ENCODE data around the gene ADARB2.

ADARB2 gene

GRCh38 chr10:1367938-1368841, 369.1 kb downstream of the ADARB2 start:
- peaks cover 47 to 53% of the 10 kb centered on the region in 2 donors for H3K27me3 Mint-ChIP-seq
- H3K4me3 Mint-ChIP-seq, result no peak overlapping the region
- H3K9me3 Mint-ChIP-seq, result no peaks in the 10 kb centered on the region
- H3K27ac Mint-ChIP-seq, result no peak overlapping the region
- ATAC-seq (replicated peaks), result no peak
- no peaks in the 10 kb centered on the region for H3K36me3 Mint-ChIP-seq
- no peak for DNase-seq
- H3K4me1 Mint-ChIP-seq, result peaks cover 9 to 10% of the 10 kb centered on the region in 2 donors

GRCh38 chr10:1366811-1367425, 370.4 kb downstream of the ADARB2 start:
- Mint-ChIP-seq H3K27me3 (peaks cover 48 to 59% of the 10 kb centered on the region in 2 donors), H3K4me3 (no peak overlapping the region), H3K36me3 (no peaks in the 10 kb centered on the region), H3K4me1 (peaks cover 9 to 10% of the 10 kb centered on the region in 2 donors), H3K27ac (no peak overlapping the region), H3K9me3 (no peaks in the 10 kb centered on the region)
- DNase-seq, result no peak
- no peak for ATAC-seq (replicated peaks)

GRCh38 chr10:1366322-1366691, 371.0 kb downstream of the ADARB2 start:
- H3K9me3 Mint-ChIP-seq, result no peaks in the 10 kb centered on the region
- peaks cover 9 to 10% of the 10 kb centered on the region in 2 donors for H3K4me1 Mint-ChIP-seq
- H3K4me3 Mint-ChIP-seq, result no peak overlapping the region
- DNase-seq, result no peak
- H3K36me3 Mint-ChIP-seq, result no peaks in the 10 kb centered on the region
- H3K27me3 Mint-ChIP-seq, result peaks cover 54 to 63% of the 10 kb centered on the region in 2 donors
- H3K27ac Mint-ChIP-seq, result no peak overlapping the region
- ATAC-seq (replicated peaks), result no peak

- Mint-ChIP-seq H3K4me1 (peaks cover 9 to 11% of the 10 kb centered on the region in 2 donors), H3K36me3 (no peaks in the 10 kb centered on the region), H3K9me3 (no peaks in the 10 kb centered on the region), H3K27ac (no peak overlapping the region), H3K4me3 (no peak overlapping the region), H3K27me3 (peaks cover 55 to 63% of the 10 kb centered on the region in 2 donors)
- DNase-seq (no peak), ATAC-seq (replicated peaks) (no peak)
Measured at GRCh38 chr10:1365540-1366321, 371.6 kb downstream of the ADARB2 start.

DNA sequence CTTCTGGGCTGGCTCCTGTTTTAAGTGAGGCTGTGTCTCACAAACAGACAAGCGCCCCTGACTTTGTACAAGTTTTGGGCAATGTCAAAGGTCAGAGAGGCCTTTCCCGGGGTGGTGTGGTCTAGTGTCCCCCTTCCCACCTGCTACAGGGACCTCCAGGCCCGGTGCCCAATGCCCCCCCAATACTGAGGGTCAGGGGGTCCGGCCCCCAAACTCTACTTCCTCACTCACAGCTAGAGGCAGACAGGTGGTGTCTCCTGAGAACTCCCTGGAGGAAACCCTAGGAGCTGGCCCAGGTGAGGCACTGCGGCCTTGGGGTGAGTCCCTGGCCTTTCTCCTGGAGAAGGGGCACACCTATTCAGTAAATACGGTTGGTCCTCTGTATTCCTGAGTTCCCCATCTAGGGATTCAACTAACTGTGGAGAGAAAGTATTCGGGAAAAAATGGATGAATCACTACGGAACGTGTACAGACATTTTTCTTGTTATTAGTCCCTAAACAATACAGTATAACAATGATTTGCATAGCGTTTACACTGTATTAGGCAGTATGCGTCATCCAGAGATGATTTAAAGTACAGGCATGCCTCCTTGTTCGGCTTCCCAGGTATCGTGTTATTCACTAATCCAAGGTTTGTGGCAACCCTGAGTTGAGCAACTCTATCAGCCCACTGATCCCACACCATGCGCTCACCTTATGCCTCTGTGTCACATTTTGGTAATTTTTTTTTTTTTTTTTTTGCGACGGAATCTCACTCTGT, 373.0 kb downstream of the ADARB2 start:
- DNase-seq, result no peak
- no peak for ATAC-seq (replicated peaks)
- peaks cover 42 to 52% of the 10 kb centered on the region in 2 donors for H3K27me3 Mint-ChIP-seq
- H3K4me3 Mint-ChIP-seq, result no peak overlapping the region
- no peak overlapping the region for H3K27ac Mint-ChIP-seq
- peaks cover 9 to 15% of the 10 kb centered on the region in 2 donors for H3K4me1 Mint-ChIP-seq
- H3K9me3 Mint-ChIP-seq, result no peaks in the 10 kb centered on the region
- no peaks in the 10 kb centered on the region for H3K36me3 Mint-ChIP-seq

DNA sequence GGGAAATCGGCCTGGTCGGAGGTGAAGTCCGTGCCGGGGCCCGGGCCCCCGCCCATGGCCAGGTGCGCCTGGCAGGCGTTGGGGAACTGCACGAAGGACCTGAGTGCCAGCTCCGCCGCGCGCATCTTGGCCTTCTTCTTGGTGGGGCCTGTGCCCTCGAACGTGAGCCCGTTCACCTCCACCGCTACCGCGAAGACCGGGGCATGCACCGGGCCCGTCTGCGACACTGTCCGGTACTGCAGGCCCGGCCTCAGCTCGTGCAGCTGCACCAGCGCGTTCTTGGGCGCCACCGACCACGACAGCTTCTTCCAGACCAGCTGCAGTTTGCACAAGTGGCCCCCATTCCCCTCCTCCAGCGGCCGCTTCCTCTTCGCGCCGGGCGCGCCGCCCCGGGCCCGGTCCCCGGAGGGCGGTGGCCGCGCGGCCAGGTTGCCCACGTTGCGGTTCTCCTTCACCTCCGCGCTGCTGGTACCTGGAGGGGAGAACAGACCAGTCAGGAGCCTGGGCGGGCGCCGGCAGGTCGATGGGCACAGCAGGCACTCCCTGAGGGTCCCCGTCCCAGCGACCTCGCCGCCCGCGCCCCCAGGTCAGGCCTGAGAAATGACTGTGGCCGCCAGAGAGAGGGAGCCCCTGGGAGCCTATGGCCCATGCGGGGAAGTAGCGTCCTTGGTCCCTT, 373.7 kb downstream of the ADARB2 start:
- DNase-seq (no peak), ATAC-seq (replicated peaks) (no peak)
- H3K4me1 Mint-ChIP-seq, result peaks cover 12 to 22% of the 10 kb centered on the region in 2 donors
- no peaks in the 10 kb centered on the region for H3K36me3 Mint-ChIP-seq
- no peak overlapping the region for H3K27ac Mint-ChIP-seq
- H3K9me3 Mint-ChIP-seq, result no peaks in the 10 kb centered on the region
- H3K27me3 Mint-ChIP-seq, result peaks cover 36 to 45% of the 10 kb centered on the region in 2 donors
- H3K4me3 Mint-ChIP-seq, result no peak overlapping the region

DNA sequence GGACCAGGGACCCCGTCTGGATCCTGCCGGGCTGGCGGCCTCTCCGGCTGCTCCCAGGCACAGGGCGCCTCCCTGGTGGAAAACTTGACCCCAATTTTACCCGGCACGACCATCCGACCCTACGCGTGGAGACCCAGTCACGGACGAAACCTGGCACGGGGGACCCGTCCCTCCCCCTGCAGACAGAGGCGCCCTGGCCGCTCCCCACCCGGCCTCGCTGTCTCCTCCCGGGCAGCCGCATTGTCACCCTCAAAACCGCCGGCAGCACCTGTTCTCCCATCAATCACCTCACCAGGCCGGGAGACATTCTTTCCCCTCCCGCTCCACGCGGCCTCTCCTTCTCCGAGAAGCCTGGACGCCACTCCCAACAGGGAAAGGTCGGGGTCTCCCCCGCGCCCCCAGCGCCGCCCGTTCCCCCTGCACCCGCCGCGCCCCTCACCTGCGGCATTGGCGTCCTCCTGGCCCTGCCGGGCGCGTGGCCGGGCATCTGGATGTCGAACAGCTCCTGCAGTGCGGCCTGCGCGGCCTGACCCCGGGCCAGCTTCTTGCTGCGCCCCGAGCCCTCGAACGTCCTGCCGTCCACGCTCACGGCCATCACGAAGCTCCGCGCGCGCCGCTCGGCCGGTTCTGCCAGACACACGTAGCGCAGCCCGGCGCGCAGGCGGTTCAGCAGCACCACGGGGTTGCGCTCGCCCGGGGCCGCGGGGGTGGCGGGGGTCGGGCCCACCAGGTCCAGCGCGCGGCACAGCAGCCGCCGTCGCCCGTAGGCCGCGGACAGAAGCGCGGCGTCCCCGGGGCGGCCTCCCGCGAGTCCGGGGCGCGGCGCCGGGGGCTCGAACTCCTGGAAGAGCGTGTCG, 374.5 kb downstream of the ADARB2 start:
- DNase-seq (no peak), ATAC-seq (replicated peaks) (no peak)
- H3K27me3 Mint-ChIP-seq, result peaks cover 29 to 37% of the 10 kb centered on the region in 2 donors
- H3K4me1 Mint-ChIP-seq, result peaks cover 12 to 25% of the 10 kb centered on the region in 2 donors
- H3K36me3 Mint-ChIP-seq, result no peaks in the 10 kb centered on the region
- no peak overlapping the region for H3K4me3 Mint-ChIP-seq
- no peak overlapping the region for H3K27ac Mint-ChIP-seq
- H3K9me3 Mint-ChIP-seq, result no peaks in the 10 kb centered on the region

DNA sequence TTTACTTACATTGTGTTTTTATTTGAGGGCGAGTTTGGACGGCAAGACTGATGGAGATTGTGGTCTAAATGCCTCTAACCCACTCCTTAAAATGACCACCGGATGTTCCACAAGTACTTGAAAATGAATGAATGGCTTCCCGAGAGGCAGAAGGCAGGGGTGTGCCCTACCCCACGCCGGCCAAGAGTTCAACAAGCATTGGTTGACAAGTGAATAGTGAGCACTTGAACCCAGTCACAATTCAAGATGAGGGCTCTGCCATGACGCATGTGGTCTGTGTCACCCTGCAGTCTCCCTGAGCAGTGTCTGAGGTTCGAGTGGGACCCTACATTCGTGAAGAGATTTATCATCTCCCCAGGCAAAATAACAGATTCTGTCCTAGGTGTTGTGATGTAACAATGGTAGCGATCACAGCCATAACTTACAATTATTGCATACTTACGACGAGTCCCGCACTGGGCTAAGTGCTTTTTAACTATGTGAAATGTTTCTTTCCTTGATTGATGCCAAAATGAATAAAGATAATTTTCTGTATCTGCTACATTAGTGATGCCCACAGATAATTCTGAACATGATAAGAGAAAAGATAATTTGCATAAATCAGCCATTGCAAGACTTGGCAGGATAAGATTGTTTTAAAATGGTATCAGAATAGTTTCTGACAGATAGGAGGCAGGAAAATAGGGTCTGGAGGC, 375.8 kb downstream of the ADARB2 start:
- Mint-ChIP-seq H3K4me1 (peaks cover 12 to 25% of the 10 kb centered on the region in 2 donors), H3K27me3 (peaks cover 27 to 29% of the 10 kb centered on the region in 2 donors), H3K4me3 (no peak overlapping the region), H3K36me3 (no peaks in the 10 kb centered on the region), H3K9me3 (no peaks in the 10 kb centered on the region), H3K27ac (no peak overlapping the region)
- DNase-seq (no peak), ATAC-seq (replicated peaks) (no peak)

- no peak overlapping the region for H3K27ac Mint-ChIP-seq
- ATAC-seq (replicated peaks), result no peak
Measured at GRCh38 chr10:1360558-1361164, 376.7 kb downstream of the ADARB2 start.

GRCh38 chr10:1360011-1360557, 377.2 kb downstream of the ADARB2 start:
- H3K4me3 Mint-ChIP-seq, result no peak overlapping the region

More at GRCh38 chr10:1360558-1361164, 376.7 kb downstream of the ADARB2 start:
- Mint-ChIP-seq H3K4me1 (peaks cover 12 to 25% of the 10 kb centered on the region in 2 donors), H3K4me3 (no peak overlapping the region), H3K27me3 (peaks cover 23 to 24% of the 10 kb centered on the region in 2 donors), H3K9me3 (no peaks in the 10 kb centered on the region), H3K36me3 (no peaks in the 10 kb centered on the region)
- no peak for DNase-seq

DNA sequence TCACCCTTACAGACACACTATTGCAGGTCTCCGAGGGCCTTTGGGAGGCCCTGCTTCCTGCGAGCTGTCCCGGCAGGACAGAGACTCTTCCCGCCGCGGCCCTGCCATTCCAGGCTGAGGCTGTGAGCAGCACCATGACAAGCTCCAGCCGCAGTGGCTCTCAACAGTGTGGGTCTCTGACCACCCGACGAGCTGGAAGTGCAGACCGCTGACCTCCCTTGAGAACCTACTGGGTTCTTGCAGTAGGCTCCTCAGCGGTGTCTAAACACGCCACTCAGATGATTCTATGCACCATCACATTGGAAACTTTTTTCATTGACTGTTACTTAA, 377.7 kb downstream of the ADARB2 start:
- Mint-ChIP-seq H3K4me1 (peaks cover 12 to 25% of the 10 kb centered on the region in 2 donors), H3K4me3 (peak overlapping the region in 1 of 2 donors; percentile 22), H3K9me3 (no peaks in the 10 kb centered on the region), H3K36me3 (no peaks in the 10 kb centered on the region), H3K27ac (peak overlapping the region; percentile 43), H3K27me3 (peaks cover 23 to 24% of the 10 kb centered on the region in 2 donors)
- peak; percentile 19 to 21 for ATAC-seq (replicated peaks)
- DNase-seq, result no peak

More at GRCh38 chr10:1360011-1360557, 377.2 kb downstream of the ADARB2 start:
- peaks cover 12 to 25% of the 10 kb centered on the region in 2 donors for H3K4me1 Mint-ChIP-seq
- H3K27me3 Mint-ChIP-seq, result peaks cover 21 to 23% of the 10 kb centered on the region in 2 donors
- H3K27ac Mint-ChIP-seq, result no peak overlapping the region
- no peaks in the 10 kb centered on the region for H3K36me3 Mint-ChIP-seq
- H3K9me3 Mint-ChIP-seq, result no peaks in the 10 kb centered on the region
- DNase-seq (no peak), ATAC-seq (replicated peaks) (no peak)
